B cell (primary cell): ENCODE measurements around the gene SNRPD1. TPM values are rescaled to one million over a fixed set of nuclear protein-coding genes. Genes with fewer than 3 reads are reported as not detected.
"Not testable (repeated sequence)": the region's sequence is repeated elsewhere in the genome, so short reads cannot be mapped to it uniquely, and the experiment has no call there.

ENCODE experiments used
- ATAC-seq: fragments of 200-7000 bp; cut with Tn5 transposase; one replicate; pipeline ENCODE4 v1.10.0; 2021; ENCODE audit warnings: low read depth, mild to moderate bottlenecking, moderate number of reproducible peaks, moderate library complexity
- CTCF ChIA-PET: fragments of 350-600 bp; sonication (Branson Sonifier 250); formaldehyde crosslinking; loops from one replicate; lab custom pipeline; 2021; ENCODE audit warnings: antibody characterized with exemption, inconsistent platforms; lab: Charles Lee
- POLR2A ChIA-PET: fragments of 350-600 bp; sonication (Branson Sonifier 250); formaldehyde crosslinking; loops from one replicate; lab custom pipeline; 2021; ENCODE audit warnings: antibody characterized with exemption; lab: Charles Lee
- DNase-seq: peaks from one replicate; pipeline ENCODE4 v3.0.0; 2013
- H2AFZ ChIP-seq: 2 replicates; pipeline ENCODE4 v1.6.1; 2012; ENCODE audit warnings: mild to moderate bottlenecking, low read depth, low read length; ENCODE audit not compliant: insufficient read depth, poor library complexity, severe bottlenecking
- H3K27ac ChIP-seq, 2 donors: 1 replicate in 1 of 2; 2 replicates in 1 of 2; pipeline ENCODE4 v1.5.1; 2012 to 2013; ENCODE audit warnings: low read length in 2 of 2, mild to moderate bottlenecking in 2 of 2, moderate library complexity in 1 of 2
- H3K27me3 ChIP-seq, 4 experiments: fragments of 200-600 bp in 1 of 4; sonication (generic) in 1 of 4; replicated peaks in 1 of 4; 1 replicate in 2 of 4; 2 replicates in 2 of 4; pipeline versions ENCODE4 v1.6.1 to v1.7.0; 2013 to 2016; ENCODE audit warnings: low read length in 3 of 4, mild to moderate bottlenecking in 2 of 4, mixed read lengths in 1 of 4, moderate library complexity in 1 of 4; ENCODE audit not compliant: insufficient read depth in 4 of 4, control insufficient read depth in 3 of 4; ENCODE audit errors: control extremely low read depth in 1 of 4
- H3K36me3 ChIP-seq, 2 experiments: replicated peaks in 1 of 2; 1 replicate in 1 of 2; 2 replicates in 1 of 2; pipeline versions ENCODE4 v1.6.1 to v1.7.1; 2013; ENCODE audit warnings: low read length in 1 of 2; ENCODE audit not compliant: insufficient read depth in 2 of 2, control insufficient read depth in 1 of 2; ENCODE audit errors: control extremely low read depth in 1 of 2, extremely low read depth in 1 of 2
- H3K4me1 ChIP-seq, 2 donors: fragments of 200-600 bp in 1 of 2; sonication (generic) in 1 of 2; 1 replicate in 1 of 2; 2 replicates in 1 of 2; pipeline versions ENCODE4 v1.5.1 to v1.6.1; 2013 to 2017; ENCODE audit warnings: low read length in 2 of 2; ENCODE audit not compliant: control insufficient read depth in 2 of 2, insufficient read depth in 2 of 2
- H3K4me2 ChIP-seq: replicated peaks from 2 replicates; pipeline ENCODE3; 2012; ENCODE audit warnings: mild to moderate bottlenecking, low read depth, low read length; ENCODE audit not compliant: poor library complexity, severe bottlenecking
- H3K4me3 ChIP-seq, 5 experiments: fragments of 200-600 bp in 1 of 5; sonication (generic) in 1 of 5; 1 replicate in 3 of 5; 2 replicates in 2 of 5; pipeline versions ENCODE4 v1.5.1 to v1.7.0; 2011 to 2016; ENCODE audit warnings: low read length in 4 of 5, mild to moderate bottlenecking in 4 of 5, low read depth in 2 of 5, control low read depth in 1 of 5, moderate library complexity in 1 of 5; ENCODE audit not compliant: insufficient read depth in 1 of 5; ENCODE audit errors: control extremely low read depth in 1 of 5, extremely low read depth in 1 of 5
- H3K79me2 ChIP-seq: fragments of 200-600 bp; sonication (generic); one replicate; pipeline ENCODE4 v1.6.0; 2016; ENCODE audit warnings: low read length; ENCODE audit not compliant: control insufficient read depth, insufficient read depth
- H3K9ac ChIP-seq: fragments of 200-600 bp; sonication (generic); 2 replicates; pipeline ENCODE4 v1.6.1; 2017; ENCODE audit warnings: mild to moderate bottlenecking, low read length, moderate library complexity
- H3K9me3 ChIP-seq, 3 donors: one replicate each; pipeline versions ENCODE4 v1.6.1 to v1.7.1; 2013; ENCODE audit warnings: low read length in 2 of 3; ENCODE audit not compliant: control insufficient read depth in 2 of 3, insufficient read depth in 1 of 3; ENCODE audit errors: control extremely low read depth in 1 of 3
- H4K20me1 ChIP-seq: 2 replicates; pipeline ENCODE4 v1.6.0; 2012; ENCODE audit warnings: mild to moderate bottlenecking, low read length; ENCODE audit not compliant: insufficient read depth, control insufficient read depth, poor library complexity, severe bottlenecking
- H3K27ac Mint-ChIP-seq: one replicate; pipeline ENCODE4 v1.8.0; 2021; ENCODE audit warnings: mixed read lengths
- H3K27me3 Mint-ChIP-seq: one replicate; pipeline ENCODE4 v1.8.0; 2021; ENCODE audit warnings: mixed read lengths
- H3K4me1 Mint-ChIP-seq: one replicate; pipeline ENCODE4 v1.8.0; 2021; ENCODE audit warnings: mixed read lengths
- H3K4me3 Mint-ChIP-seq: one replicate; pipeline ENCODE4 v1.8.0; 2021; ENCODE audit warnings: mixed read lengths
- H3K9me3 Mint-ChIP-seq: one replicate; pipeline ENCODE4 v1.8.0; 2022; ENCODE audit warnings: mixed read lengths; ENCODE audit not compliant: insufficient read depth
- CTCF ChIP-seq: fragments of 200-600 bp; IDR thresholded peaks from one replicate; pipeline ENCODE4 v1.8.0; 2022; ENCODE audit warnings: antibody characterized with exemption, mild to moderate bottlenecking
- EZH2 ChIP-seq: IDR thresholded peaks from 2 replicates; pipeline ENCODE4 v1.6.1; 2012; ENCODE audit warnings: borderline replicate concordance, low read depth, mild to moderate bottlenecking, moderate library complexity, low read length; ENCODE audit not compliant: insufficient read depth, poor library complexity, severe bottlenecking
- WGBS: methylation state at CpG from one replicate; pipeline ENCODE4 v1.1.5; 2013; ENCODE audit warnings: missing lambda C conversion rate; ENCODE audit not compliant: insufficient coverage; 5-methylcytosine and 5-hydroxymethylcytosine counted together
- intact Hi-C: fragments of 100-400 bp; cut with micrococcal nuclease; formaldehyde crosslinking; loops from one replicate; pipeline ENCODE4 v1.10.0; 2022
- polyA plus RNA-seq: library from polyadenylated mRNA; depleted of rRNA; stranded (reverse); fragments of >200 nt; gene quantifications from 2 replicates; pipeline ENCODE4 v1.2.3, GENCODE V29; 2012
- total RNA-seq, 2 donors: library from RNA; stranded (reverse); fragments of 120-200 nt in 1 of 2; gene quantifications; 1 replicate in 1 of 2; 2 replicates in 1 of 2; pipeline versions ENCODE4 v1.2.3 to v1.2.4, GENCODE V29; 2013 to 2022

The SNRPD1 gene
- total and polyA plus RNA-seq, 2 donors (not counting 1 experiment from before 2014, with no cell fraction given) = 3.0 to 23.9 TPM

- no peaks in the 10 kb centered on the region for H3K9me3 Mint-ChIP-seq
- Histone ChIP-seq H3K27me3 (no peaks in the 10 kb centered on the region), H3K4me1 (no peaks in the 10 kb centered on the region), H3K4me3 (no peak overlapping the region), H3K9ac (no peak overlapping the region), H2AFZ (no peak overlapping the region), H4K20me1 (peaks cover 36% of the 10 kb centered on the region), H3K4me2 (no peak overlapping the region), H3K36me3 (peaks cover 0 to 12% of the 10 kb centered on the region in 2 experiments), H3K79me2 (peaks cover 87% of the 10 kb centered on the region), H3K27ac (no peak overlapping the region), H3K9me3 (peaks cover 0 to 4% (median 0%) of the 10 kb centered on the region in 3 donors)
- POLR2A ChIA-PET = no interaction called here
- H3K27ac Mint-ChIP-seq = no peak overlapping the region
- ATAC-seq (no peak), DNase-seq (no peak)
- intact Hi-C loops = no loop called here
- 87% methylated on average over 3 of the region's 5 CpGs for WGBS
- peaks cover 4% of the 10 kb centered on the region for H3K4me1 Mint-ChIP-seq
- no peak overlapping the region for H3K4me3 Mint-ChIP-seq
- no peaks in the 10 kb centered on the region for H3K27me3 Mint-ChIP-seq
- TF ChIP-seq EZH2 = no peak
- no peak for TF ChIP-seq CTCF
- CTCF ChIA-PET = no interaction called here
Measured at GRCh38 chr18:21584391-21584790, 27.7 kb upstream of the SNRPD1 start.

DNA sequence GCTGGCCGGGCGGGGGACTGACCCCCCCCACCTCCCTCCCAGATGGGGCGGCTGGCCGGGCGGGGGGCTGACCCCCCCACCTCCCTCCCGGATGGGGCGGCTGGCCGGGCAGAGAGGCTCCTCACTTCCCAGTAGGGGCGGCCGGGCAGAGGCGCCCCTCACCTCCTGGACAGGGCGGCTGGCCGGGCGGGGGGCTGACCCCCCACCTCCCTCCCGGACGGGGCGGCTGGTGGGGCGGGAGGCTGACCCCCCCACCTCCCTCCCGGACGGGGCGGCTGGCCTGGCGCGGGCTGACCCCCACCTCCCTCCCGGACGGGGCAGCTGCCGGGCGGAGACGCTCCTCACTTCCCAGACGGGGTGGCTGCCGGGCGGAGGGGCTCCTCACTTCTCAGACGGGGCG is 19.8 kb upstream of the SNRPD1 start:
- H3K27ac ChIP-seq, POLR2A ChIA-PET, ATAC-seq, CTCF ChIA-PET, H3K9me3 ChIP-seq, H3K36me3 ChIP-seq, intact Hi-C loops, H3K9me3 Mint-ChIP-seq, H3K4me3 Mint-ChIP-seq, H3K4me3 ChIP-seq, H3K9ac ChIP-seq, H3K4me2 ChIP-seq, H3K4me1 ChIP-seq, H3K27ac Mint-ChIP-seq, H3K27me3 ChIP-seq, DNase-seq, H2AFZ ChIP-seq, H3K27me3 Mint-ChIP-seq: not testable (repeated sequence)
- H3K79me2 ChIP-seq = peaks cover 79% of the 10 kb centered on the region
- peaks cover 15% of the 10 kb centered on the region for H3K4me1 Mint-ChIP-seq
- no CpG with 5 or more reads among the region's 33 CpGs for WGBS
- H4K20me1 ChIP-seq = peaks cover 64% of the 10 kb centered on the region
